WTC11 (cell line): ENCODE results near the gene OTOGL. TPM values are rescaled to one million over a fixed set of nuclear protein-coding genes. Genes with fewer than 3 reads are reported as not detected.

ENCODE experiments used
- ATAC-seq: fragments of 200-7000 bp; cut with Tn5 transposase; 2 replicates; pipeline ENCODE4 v1.10.0; 2021; ENCODE audit warnings: mild to moderate bottlenecking, moderate library complexity
- CTCF ChIA-PET: fragments of 300-600 bp; sonication (Branson Sonifier 250); formaldehyde crosslinking; loops from one replicate; lab custom pipeline; 2021; ENCODE audit warnings: antibody characterized with exemption; lab: Charles Lee
- POLR2A ChIA-PET: fragments of 350-600 bp; sonication (Branson Sonifier 250); formaldehyde crosslinking; loops from one replicate; lab custom pipeline; 2021; ENCODE audit warnings: antibody characterized with exemption; lab: Charles Lee
- DNase-seq: peaks from one replicate; pipeline ENCODE4 v3.0.0; 2021; ENCODE audit warnings: low spot score
- H3K27ac Mint-ChIP-seq: 2 replicates; pipeline ENCODE4 v1.8.0; 2021; ENCODE audit warnings: mixed read lengths
- H3K27me3 Mint-ChIP-seq: 2 replicates; pipeline ENCODE4 v1.8.0; 2021; ENCODE audit warnings: low read depth, mild to moderate bottlenecking, moderate library complexity, mixed read lengths
- H3K36me3 Mint-ChIP-seq: 2 replicates; pipeline ENCODE4 v1.8.0; 2021; ENCODE audit warnings: mixed read lengths
- H3K4me1 Mint-ChIP-seq: 2 replicates; pipeline ENCODE4 v1.8.0; 2022; ENCODE audit warnings: mixed read lengths
- H3K4me3 Mint-ChIP-seq: 2 replicates; pipeline ENCODE4 v1.8.0; 2021; ENCODE audit warnings: mild to moderate bottlenecking, moderate library complexity, mixed read lengths
- H3K9me3 Mint-ChIP-seq: 2 replicates; pipeline ENCODE4 v1.8.0; 2021; ENCODE audit warnings: mixed read lengths
- ATF1 ChIP-seq: sonication (generic); formaldehyde crosslinking; IDR thresholded peaks from 2 replicates; pipeline ENCODE4 v1.8.1; 2023; ENCODE audit warnings: mild to moderate bottlenecking, moderate library complexity, missing genetic modification reagents
- GRHL2 ChIP-seq: fragments of 250-450 bp; sonication (Bioruptor Pico); IDR thresholded peaks from 2 replicates; pipeline ENCODE4 v1.8.0; 2022; ENCODE audit warnings: mild to moderate bottlenecking, moderate library complexity; ENCODE audit not compliant: insufficient replicate concordance, severe bottlenecking
- HMGA2 ChIP-seq: fragments of 250-450 bp; sonication (Bioruptor Pico); IDR thresholded peaks from 2 replicates; pipeline ENCODE4 v1.4.0; 2021; ENCODE audit warnings: mild to moderate bottlenecking, moderate library complexity
- KAT7 ChIP-seq: sonication (generic); formaldehyde crosslinking; IDR thresholded peaks from 2 replicates; pipeline ENCODE4 v1.8.1; 2023; ENCODE audit warnings: missing genetic modification reagents, mild to moderate bottlenecking, borderline replicate concordance
- NR1H2 ChIP-seq: sonication (generic); formaldehyde crosslinking; IDR thresholded peaks from 2 replicates; pipeline ENCODE4 v1.9.0; 2021; ENCODE audit warnings: mild to moderate bottlenecking, moderate library complexity, missing genetic modification reagents
- TEAD4 ChIP-seq: sonication (generic); formaldehyde crosslinking; IDR thresholded peaks from 2 replicates; pipeline ENCODE4 v1.8.0; 2022; ENCODE audit warnings: mild to moderate bottlenecking, missing genetic modification reagents
- ZBTB21 ChIP-seq: sonication (generic); formaldehyde crosslinking; IDR thresholded peaks from 2 replicates; pipeline ENCODE4 v1.8.1; 2023; ENCODE audit warnings: mild to moderate bottlenecking, missing genetic modification reagents, borderline replicate concordance
- ZNF219 ChIP-seq: sonication (generic); formaldehyde crosslinking; IDR thresholded peaks from 2 replicates; pipeline ENCODE4 v1.8.0; 2023; ENCODE audit warnings: missing genetic modification reagents, mild to moderate bottlenecking, borderline replicate concordance
- ZNF396 ChIP-seq: fragments of 250-450 bp; sonication (Bioruptor Pico); IDR thresholded peaks from 2 replicates; pipeline ENCODE4 v1.8.0; 2021; ENCODE audit warnings: mild to moderate bottlenecking, moderate library complexity, borderline replicate concordance
- ZNF671 ChIP-seq: fragments of 250-450 bp; sonication (Bioruptor Pico); IDR thresholded peaks from 2 replicates; pipeline ENCODE4 v1.8.0; 2021; ENCODE audit warnings: mild to moderate bottlenecking
- total RNA-seq: library from RNA; stranded (reverse); gene quantifications from 3 replicates; pipeline ENCODE4 v1.2.3, GENCODE V29; 2021
- TF ChIP-seq, protein P1 (sequence below): sonication (generic); formaldehyde crosslinking; IDR thresholded peaks from 2 replicates; pipeline ENCODE4 v1.8.1; 2023; ENCODE audit warnings: mild to moderate bottlenecking, moderate library complexity, missing genetic modification reagents
- TF ChIP-seq, protein P2 (sequence below): sonication (generic); formaldehyde crosslinking; IDR thresholded peaks from 2 replicates; pipeline ENCODE4 v1.8.0; 2023; ENCODE audit warnings: mild to moderate bottlenecking, missing genetic modification reagents
- TF ChIP-seq, protein P3 (sequence below): sonication (generic); formaldehyde crosslinking; IDR thresholded peaks from 2 replicates; pipeline ENCODE4 v1.8.1; 2023; ENCODE audit warnings: mild to moderate bottlenecking, missing genetic modification reagents, moderate library complexity
- TF ChIP-seq, protein P4 (sequence below): fragments of 250-450 bp; sonication (Bioruptor Pico); IDR thresholded peaks from 2 replicates; pipeline ENCODE4 v2.1.2; 2022; ENCODE audit warnings: mild to moderate bottlenecking, moderate library complexity
- TF ChIP-seq, protein P5 (sequence below): fragments of 200-600 bp; IDR thresholded peaks from 2 replicates; pipeline ENCODE4 v1.8.0; 2022; ENCODE audit warnings: antibody characterized with exemption
- TF ChIP-seq, protein P6 (sequence below): fragments of 250-450 bp; sonication (Bioruptor Pico); IDR thresholded peaks from 2 replicates; pipeline ENCODE4 v1.9.0; 2021; ENCODE audit warnings: mild to moderate bottlenecking

OTOGL gene
- total RNA-seq, 1 experiment from 2014 or later: 0.55 TPM

DNA sequence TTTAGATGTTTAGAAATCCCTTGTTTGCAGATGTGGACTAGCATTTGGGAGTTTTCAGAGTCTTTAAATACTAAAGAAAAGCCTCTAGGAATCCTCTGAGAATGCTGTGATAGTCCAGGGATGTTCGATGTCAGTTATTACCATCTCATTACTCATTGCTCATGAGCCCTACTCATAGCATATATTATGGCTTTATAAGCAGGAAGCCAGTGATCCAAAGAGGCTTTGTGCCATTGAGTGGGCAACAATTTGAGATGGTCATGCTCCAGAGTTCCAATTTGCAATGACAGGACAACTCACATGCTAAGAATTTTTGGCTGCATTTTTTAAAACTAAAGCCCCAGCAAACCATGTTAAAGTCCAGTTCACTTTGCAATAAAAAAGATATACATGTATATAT lies 163.0 kb downstream of the OTOGL start:
- CTCF ChIA-PET: no interaction called here
- H3K4me1 Mint-ChIP-seq: no peaks in the 10 kb centered on the region

GRCh38 chr12:80262771-80263170 lies 163.4 kb downstream of the OTOGL start:
- POLR2A ChIA-PET: no interaction called here
- H3K4me3 Mint-ChIP-seq: no peak overlapping the region
- no peak for DNase-seq
- no peaks in the 10 kb centered on the region for H3K4me1 Mint-ChIP-seq
- H3K9me3 Mint-ChIP-seq: no peaks in the 10 kb centered on the region
- TF ChIP-seq, protein P1, sequence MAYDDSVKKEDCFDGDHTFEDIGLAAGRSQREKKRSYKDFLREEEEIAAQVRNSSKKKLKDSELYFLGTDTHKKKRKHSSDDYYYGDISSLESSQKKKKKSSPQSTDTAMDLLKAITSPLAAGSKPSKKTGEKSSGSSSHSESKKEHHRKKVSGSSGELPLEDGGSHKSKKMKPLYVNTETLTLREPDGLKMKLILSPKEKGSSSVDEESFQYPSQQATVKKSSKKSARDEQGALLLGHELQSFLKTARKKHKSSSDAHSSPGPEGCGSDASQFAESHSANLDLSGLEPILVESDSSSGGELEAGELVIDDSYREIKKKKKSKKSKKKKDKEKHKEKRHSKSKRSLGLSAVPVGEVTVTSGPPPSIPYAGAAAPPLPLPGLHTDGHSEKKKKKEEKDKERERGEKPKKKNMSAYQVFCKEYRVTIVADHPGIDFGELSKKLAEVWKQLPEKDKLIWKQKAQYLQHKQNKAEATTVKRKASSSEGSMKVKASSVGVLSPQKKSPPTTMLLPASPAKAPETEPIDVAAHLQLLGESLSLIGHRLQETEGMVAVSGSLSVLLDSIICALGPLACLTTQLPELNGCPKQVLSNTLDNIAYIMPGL (CRISPR knock-in tag): no peak
- TF ChIP-seq ATF1 (CRISPR knock-in tag) (no peak), NR1H2 (CRISPR knock-in tag) (no peak), KAT7 (CRISPR knock-in tag) (no peak), GRHL2 (no peak), ZNF671 (CRISPR knock-in tag) (no peak), HMGA2 (CRISPR knock-in tag) (no peak)
- TF ChIP-seq, protein P2, sequence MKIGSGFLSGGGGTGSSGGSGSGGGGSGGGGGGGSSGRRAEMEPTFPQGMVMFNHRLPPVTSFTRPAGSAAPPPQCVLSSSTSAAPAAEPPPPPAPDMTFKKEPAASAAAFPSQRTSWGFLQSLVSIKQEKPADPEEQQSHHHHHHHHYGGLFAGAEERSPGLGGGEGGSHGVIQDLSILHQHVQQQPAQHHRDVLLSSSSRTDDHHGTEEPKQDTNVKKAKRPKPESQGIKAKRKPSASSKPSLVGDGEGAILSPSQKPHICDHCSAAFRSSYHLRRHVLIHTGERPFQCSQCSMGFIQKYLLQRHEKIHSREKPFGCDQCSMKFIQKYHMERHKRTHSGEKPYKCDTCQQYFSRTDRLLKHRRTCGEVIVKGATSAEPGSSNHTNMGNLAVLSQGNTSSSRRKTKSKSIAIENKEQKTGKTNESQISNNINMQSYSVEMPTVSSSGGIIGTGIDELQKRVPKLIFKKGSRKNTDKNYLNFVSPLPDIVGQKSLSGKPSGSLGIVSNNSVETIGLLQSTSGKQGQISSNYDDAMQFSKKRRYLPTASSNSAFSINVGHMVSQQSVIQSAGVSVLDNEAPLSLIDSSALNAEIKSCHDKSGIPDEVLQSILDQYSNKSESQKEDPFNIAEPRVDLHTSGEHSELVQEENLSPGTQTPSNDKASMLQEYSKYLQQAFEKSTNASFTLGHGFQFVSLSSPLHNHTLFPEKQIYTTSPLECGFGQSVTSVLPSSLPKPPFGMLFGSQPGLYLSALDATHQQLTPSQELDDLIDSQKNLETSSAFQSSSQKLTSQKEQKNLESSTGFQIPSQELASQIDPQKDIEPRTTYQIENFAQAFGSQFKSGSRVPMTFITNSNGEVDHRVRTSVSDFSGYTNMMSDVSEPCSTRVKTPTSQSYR (CRISPR knock-in tag): no peak
- TF ChIP-seq, all 79 proteins: peak for 0
- CTCF ChIA-PET: no interaction called here
- no peaks in the 10 kb centered on the region for H3K27me3 Mint-ChIP-seq
- H3K36me3 Mint-ChIP-seq: no peaks in the 10 kb centered on the region
- H3K27ac Mint-ChIP-seq: no peak overlapping the region
- no peak for ATAC-seq

More for the DNA sequence above, 163.0 kb downstream of the OTOGL start:
- TF ChIP-seq ZNF396 (CRISPR knock-in tag) (no peak), ZBTB21 (CRISPR knock-in tag) (no peak)
- TF ChIP-seq, protein P3, sequence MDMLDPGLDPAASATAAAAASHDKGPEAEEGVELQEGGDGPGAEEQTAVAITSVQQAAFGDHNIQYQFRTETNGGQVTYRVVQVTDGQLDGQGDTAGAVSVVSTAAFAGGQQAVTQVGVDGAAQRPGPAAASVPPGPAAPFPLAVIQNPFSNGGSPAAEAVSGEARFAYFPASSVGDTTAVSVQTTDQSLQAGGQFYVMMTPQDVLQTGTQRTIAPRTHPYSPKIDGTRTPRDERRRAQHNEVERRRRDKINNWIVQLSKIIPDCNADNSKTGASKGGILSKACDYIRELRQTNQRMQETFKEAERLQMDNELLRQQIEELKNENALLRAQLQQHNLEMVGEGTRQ (CRISPR knock-in tag): no peak
- TF ChIP-seq, protein P4, sequence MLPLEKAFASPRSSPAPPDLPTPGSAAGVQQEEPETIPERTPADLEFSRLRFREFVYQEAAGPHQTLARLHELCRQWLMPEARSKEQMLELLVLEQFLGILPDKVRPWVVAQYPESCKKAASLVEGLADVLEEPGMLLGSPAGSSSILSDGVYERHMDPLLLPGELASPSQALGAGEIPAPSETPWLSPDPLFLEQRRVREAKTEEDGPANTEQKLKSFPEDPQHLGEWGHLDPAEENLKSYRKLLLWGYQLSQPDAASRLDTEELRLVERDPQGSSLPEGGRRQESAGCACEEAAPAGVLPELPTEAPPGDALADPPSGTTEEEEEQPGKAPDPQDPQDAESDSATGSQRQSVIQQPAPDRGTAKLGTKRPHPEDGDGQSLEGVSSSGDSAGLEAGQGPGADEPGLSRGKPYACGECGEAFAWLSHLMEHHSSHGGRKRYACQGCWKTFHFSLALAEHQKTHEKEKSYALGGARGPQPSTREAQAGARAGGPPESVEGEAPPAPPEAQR (CRISPR knock-in tag): no peak
- TF ChIP-seq, all 79 proteins: peak for 0
- Mint-ChIP-seq H3K4me3 (no peak overlapping the region), H3K27me3 (no peaks in the 10 kb centered on the region), H3K27ac (no peak overlapping the region), H3K36me3 (no peaks in the 10 kb centered on the region), H3K9me3 (no peaks in the 10 kb centered on the region)
- DNase-seq (no peak), ATAC-seq (no peak)
- POLR2A ChIA-PET: no interaction called here

DNA sequence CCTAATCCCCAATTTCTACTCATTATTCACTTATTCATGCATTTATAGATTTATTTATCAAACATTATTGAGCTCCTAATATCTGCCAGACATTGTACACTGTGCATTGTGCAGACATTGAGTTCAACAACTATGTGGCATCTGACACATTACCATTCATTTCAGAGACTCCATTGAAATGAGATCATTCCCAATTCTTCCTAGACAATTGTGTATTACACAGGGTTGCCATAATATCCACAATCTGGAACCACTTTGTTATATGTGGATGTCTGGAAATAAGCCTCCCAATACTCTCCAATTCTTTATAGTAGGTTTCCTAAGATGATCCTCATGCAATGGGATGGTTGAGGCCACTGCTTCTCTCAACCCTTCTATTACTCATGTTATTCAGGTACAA lies 165.0 kb downstream of the OTOGL start:
- POLR2A ChIA-PET: no interaction called here
- ATAC-seq (no peak), DNase-seq (no peak)
- H3K4me1 Mint-ChIP-seq: no peaks in the 10 kb centered on the region
- CTCF ChIA-PET: interaction anchor here (0.7 to 1.5 kb wide), 2 partner anchors 69 to 78 kb away, joined by 4 to 8 read pairs; no protein-coding TSS in a partner anchor
- no peaks in the 10 kb centered on the region for H3K9me3 Mint-ChIP-seq
- H3K4me3 Mint-ChIP-seq: no peak overlapping the region
- H3K27me3 Mint-ChIP-seq: no peaks in the 10 kb centered on the region
- H3K36me3 Mint-ChIP-seq: no peaks in the 10 kb centered on the region
- H3K27ac Mint-ChIP-seq: no peak overlapping the region
- TF ChIP-seq, protein P1 (CRISPR knock-in tag): no peak
- TF ChIP-seq ZNF219 (no peak), TEAD4 (CRISPR knock-in tag) (no peak)
- TF ChIP-seq, protein P5, sequence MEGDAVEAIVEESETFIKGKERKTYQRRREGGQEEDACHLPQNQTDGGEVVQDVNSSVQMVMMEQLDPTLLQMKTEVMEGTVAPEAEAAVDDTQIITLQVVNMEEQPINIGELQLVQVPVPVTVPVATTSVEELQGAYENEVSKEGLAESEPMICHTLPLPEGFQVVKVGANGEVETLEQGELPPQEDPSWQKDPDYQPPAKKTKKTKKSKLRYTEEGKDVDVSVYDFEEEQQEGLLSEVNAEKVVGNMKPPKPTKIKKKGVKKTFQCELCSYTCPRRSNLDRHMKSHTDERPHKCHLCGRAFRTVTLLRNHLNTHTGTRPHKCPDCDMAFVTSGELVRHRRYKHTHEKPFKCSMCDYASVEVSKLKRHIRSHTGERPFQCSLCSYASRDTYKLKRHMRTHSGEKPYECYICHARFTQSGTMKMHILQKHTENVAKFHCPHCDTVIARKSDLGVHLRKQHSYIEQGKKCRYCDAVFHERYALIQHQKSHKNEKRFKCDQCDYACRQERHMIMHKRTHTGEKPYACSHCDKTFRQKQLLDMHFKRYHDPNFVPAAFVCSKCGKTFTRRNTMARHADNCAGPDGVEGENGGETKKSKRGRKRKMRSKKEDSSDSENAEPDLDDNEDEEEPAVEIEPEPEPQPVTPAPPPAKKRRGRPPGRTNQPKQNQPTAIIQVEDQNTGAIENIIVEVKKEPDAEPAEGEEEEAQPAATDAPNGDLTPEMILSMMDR: no peak
- TF ChIP-seq, protein P6, sequence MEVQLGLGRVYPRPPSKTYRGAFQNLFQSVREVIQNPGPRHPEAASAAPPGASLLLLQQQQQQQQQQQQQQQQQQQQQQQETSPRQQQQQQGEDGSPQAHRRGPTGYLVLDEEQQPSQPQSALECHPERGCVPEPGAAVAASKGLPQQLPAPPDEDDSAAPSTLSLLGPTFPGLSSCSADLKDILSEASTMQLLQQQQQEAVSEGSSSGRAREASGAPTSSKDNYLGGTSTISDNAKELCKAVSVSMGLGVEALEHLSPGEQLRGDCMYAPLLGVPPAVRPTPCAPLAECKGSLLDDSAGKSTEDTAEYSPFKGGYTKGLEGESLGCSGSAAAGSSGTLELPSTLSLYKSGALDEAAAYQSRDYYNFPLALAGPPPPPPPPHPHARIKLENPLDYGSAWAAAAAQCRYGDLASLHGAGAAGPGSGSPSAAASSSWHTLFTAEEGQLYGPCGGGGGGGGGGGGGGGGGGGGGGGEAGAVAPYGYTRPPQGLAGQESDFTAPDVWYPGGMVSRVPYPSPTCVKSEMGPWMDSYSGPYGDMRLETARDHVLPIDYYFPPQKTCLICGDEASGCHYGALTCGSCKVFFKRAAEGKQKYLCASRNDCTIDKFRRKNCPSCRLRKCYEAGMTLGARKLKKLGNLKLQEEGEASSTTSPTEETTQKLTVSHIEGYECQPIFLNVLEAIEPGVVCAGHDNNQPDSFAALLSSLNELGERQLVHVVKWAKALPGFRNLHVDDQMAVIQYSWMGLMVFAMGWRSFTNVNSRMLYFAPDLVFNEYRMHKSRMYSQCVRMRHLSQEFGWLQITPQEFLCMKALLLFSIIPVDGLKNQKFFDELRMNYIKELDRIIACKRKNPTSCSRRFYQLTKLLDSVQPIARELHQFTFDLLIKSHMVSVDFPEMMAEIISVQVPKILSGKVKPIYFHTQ: no peak
